ENCODE data around the gene FGF3.

The FGF3 gene

DNA sequence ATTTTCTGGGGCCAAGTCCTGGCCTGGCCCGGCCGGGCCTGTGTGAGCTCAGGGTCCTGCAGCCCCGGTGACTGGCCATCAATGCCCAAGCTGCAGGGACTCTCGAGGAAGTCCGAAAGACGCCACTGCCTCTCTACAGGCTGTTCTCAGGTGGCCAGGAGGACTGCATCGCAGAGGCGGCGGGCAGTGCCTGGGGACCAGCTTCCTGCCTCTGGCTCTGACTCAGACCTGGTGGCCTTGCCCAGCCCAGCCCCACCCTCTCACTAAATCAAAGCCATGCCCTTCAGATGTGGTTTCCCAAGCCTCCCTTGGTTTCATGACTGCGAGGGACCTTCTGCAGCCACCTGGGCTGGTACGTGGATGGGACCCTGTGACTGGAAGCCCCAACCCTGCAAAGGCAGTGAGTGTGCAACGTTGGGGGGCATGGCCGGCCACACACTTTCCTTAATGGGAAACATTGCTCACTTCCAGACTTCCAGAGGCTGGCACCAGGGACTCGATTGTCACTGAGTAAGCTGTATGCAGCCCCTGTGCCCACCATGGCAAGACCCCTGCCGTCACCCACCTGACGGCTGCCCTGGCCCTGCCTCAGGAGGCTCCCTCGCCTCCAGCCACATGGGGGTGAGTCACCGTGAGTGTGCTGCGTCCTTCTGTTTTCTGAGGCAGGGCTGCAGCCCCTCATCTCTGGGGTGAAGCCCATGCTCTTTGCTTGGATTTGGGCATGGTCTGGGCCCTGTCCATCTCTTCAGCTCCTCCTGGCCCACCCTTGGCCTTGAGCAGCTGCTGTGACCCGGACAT lies 6.0 kb upstream of the FGF3 start:
- DNase-seq (ENCODE audit: low spot score) = peak; percentile 91
- FAIRE-seq = peak; percentile 83

DNA sequence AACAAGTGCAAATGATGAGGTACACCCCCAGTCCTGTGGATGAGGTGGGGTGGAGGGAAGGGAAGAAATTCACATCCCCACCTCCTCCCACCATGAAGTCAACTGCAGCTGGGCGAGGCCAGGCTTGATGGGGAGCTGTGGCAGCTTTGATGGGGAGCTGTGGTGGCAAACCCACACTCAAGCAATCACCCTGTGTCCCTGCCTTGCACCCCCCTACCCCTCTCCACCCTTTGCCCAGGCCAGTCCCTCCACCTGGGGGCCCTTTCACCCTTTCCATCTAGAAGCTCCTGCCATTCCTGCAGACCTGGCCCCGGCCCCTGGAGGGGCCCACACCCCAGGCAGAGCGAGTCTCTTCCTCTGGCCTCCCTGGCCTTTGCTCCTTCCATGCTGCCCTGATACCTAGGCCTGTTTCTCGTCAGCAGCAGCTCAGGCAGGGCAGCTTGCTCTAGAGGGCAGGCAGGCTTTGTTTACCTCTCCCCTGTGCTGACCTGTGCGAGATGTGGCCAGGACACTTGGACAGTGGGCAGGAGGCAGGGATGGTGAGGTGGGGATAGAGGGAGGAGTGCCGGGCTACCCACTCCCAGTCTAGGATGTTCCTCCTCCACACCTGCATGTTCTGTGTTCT lies 4.5 kb upstream of the FGF3 start:
- FAIRE-seq (no peak), DNase-seq (ENCODE audit: low spot score) (no peak)

DNA sequence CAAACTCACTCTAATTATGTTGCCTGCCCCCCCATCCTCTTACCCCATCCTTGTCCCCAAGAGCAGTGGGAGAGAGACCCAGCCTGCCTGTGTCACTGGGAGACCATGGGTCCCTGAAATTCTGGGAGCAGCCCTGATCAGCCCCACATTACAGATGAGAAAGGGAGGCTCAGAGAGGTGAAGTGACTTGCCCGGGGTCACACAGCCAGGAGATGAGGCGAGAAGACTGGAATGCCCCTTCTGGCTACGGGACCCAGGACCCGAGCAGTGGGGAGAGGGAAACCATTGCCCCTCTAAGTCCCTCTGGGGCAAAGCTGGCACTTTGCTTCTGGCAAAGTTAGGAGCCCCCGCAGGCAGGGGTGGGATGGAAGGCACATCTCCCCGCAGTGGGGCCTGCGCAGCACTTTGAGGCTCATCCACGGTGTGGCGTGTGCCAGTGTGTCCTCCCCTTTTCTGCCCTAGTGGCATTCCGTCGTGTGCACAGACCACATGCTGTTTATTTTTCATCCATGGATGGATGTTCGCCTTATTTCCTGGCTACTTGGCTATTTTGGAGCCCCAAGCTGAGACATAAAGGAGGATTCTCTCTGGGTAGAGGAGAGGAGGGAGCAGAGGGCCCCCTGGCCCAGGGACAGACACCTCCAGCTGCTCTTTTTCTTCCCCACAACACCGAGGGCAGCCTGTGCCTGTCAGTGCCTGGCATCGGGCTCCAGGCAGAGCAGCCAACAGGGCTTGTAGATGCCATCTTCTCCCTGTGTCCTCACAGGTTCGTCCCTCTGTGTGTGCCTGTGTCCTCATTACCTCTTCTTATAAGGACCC lies 3.7 kb upstream of the FGF3 start:
- FAIRE-seq = peak; percentile 23
- no peak for DNase-seq (ENCODE audit: low spot score)

DNA sequence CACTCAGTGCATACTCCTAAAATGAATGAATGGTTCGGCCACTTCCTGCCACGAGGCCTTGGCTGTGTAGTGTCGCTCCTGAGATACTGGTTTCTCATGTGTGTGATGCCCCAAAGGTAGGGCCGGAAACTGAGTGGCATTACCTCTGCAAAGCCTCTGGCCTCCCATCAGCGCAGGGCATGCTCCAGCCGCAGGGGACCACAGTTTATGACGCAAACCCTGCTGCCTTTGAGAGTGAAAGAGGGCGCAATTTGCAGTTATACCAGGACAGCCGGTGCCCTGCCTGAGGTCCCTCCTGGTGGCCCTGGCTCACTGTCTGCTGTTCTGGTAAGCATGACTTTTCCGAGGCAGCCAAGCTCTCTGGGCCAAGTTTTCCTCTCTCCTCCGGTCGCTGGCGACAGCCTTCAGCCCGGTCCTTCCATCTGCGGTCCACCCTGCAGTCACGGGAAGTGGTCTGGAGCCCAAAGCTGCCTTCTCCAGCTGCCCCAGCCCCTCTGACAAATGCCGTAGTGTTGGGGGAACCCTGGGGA lies 2.4 kb upstream of the FGF3 start:
- FAIRE-seq = no peak
- DNase-seq (ENCODE audit: low spot score) = no peak

DNA sequence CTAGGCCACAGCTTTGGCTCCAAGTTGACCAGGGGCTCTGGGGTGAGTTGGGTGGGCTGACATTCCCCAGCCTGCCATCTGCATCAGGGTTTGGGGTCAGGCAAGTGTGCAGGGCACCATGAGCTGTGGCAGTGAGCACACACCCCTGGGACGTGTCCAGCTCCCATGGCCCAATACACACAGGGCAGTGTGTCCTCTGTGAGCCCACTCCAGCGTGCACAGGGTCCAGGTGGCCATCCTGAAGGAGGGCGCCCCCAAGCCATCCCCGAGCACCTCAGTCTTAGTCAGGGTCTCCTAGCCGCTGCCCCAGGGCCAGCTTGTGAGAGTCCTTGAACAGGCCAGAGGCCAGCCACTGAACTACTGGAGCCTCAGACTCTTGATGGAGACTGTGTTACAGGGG lies 1.2 kb upstream of the FGF3 start:
- no peak for FAIRE-seq
- DNase-seq (ENCODE audit: low spot score) = no peak

DNA sequence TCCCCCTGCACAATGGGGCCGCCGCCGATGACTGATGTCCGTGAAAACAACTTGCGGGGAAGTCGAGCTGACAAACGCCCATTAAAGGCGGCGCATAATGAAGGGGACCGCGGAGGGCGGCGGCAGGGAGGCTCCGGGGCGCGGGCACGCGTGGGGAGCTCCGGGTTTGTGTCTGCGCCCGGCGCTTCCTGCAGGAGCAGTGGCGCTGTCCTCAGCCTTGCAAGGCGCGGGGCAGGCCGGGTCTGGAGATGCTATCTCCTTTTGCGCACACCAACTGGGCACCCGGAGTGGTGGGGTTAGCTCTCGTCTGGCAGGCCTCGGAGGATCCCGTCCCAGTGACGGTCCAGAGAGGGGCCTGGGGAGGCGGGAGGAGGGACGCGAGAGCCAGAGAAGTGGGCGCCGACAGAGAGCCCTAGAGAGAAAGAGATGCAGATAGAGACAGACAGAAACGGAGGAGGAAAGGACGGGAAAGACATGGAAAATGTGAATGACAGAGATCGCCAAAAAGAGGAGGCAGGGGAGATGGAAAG lies 390 bp upstream of the FGF3 start:
- DNase-seq (ENCODE audit: low spot score) = no peak
- no peak for FAIRE-seq

DNA sequence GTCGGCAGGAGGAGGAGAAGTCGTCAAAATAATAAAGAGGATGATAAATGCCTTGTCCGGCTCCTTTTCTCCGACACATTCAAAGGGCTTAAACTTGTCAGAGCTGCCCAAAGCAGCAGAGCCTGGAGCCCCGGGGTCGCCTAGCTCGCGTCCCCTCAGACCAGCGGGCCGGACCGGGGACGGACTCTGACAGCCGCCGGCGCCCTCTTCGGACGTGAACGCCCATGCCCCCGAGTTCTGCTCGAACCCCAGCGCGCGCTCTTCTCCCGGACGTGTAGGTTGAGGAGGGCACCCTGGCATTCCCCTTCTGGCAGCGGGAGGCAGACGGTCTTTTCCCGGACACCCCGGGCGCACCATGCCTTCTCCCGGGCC lies 999 bp downstream of the FGF3 start:
- FAIRE-seq = no peak

DNA sequence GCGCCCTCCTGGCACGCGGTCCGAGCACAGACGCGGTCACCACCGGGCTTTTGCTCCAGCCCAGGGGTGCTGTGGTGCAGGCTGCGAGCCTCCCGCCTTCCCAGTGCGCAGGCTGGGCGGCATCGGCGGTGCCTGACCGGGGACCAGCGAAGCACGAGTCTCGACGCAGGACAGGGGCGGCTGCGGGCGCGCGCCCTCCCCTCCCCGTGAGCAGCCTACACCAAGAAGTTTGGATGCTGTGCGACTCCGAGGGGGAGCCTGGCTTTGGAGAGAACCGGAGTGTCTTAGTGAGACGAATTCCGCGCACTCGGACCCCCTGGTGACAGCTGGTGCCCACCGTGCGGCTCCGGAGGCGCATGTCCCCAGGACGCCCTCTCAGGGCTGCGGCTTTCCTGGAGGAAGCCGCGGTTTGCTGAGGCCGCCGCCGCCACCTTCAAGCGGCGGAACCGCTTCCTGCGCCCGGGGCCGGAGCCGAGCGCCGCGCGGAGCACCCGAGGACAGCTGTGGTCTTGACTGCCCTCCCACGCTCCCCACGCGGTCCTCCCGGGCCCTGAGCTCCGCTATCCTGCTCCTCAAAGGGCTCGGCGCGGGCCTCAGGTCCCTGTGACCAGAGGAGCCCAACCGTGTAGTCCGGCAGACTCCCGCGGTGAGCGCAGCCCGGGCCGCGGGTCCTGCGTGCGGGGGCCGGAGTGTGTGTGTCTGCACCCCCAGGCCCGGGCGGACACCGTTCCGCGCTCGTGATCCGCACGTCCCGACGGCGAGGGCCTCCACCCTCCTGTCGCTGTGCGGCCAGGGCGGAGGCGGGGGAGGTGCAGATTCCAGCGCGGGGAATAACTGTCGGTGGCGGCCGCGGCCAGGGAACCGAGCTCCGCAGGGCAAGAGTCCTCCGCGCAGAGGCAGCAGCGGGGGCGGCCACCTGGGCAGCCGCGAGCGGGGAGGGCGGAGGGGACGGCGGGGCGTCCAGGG lies 1.7 kb downstream of the FGF3 start:
- peak; percentile 51 for DNase-seq (ENCODE audit: low spot score)

More for the DNA sequence above, 999 bp downstream of the FGF3 start:
- peak; percentile 30 for DNase-seq (ENCODE audit: low spot score)

DNA sequence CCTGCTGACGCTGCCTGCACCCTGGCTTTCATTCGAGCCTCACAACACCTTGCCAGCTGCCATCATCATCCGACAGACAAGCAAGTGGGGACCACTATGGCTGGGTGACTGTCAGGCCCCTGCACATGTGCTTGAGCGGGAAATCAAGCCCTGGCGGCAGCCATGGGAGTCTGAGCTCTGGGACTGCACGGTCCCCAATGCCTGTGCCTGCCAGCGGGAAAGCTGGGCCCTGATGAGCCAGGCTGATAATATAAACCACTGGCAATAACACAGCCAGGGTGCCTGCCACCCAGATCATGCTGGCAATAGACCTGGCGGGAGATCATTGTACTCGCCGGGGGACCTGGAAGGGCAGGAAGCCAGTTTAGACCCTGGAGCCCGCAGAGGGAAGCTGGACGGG lies 2.5 kb downstream of the FGF3 start:
- no peak for DNase-seq (ENCODE audit: low spot score)
- no peak for FAIRE-seq

More for the DNA sequence above, 1.7 kb downstream of the FGF3 start:
- no peak for FAIRE-seq

DNA sequence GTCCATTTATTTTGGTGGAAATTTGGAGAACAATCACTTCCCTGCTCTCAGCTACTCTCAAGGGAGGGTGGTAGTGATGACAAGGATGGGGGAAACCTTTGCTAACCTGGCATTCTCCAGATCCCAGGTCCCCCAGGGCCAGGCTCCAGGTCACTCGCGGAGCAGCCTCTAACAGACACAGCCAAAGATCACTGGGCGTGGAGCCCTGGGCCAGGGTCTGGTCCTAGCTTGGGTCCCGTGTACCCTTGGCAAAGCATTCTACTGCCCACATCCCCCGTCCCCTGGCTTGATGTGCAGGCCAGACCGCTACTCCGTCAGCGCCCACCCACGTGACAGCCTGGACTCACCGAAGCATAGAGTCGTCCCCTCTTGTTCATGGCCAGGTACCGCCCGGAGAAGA lies 3.2 kb downstream of the FGF3 start:
- FAIRE-seq (no peak), DNase-seq (ENCODE audit: low spot score) (no peak)

DNA sequence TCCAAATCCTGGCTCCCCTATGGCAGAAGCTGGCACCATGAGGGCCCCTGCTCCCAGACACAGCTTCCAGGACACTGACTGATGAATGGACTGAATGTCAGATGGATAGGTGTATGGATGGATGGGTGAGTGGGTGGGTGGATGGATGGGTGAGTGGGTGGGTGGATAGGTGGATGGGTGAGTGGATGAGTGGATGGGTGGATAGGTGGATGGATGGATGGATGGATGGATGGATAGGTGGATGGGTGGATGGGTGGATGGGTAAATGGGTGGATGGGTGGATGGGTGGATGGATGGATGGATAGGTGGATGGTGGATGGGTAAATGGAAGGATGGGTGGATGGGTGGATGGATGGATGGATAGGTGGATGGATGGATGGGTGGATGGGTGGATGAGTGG lies 4.3 kb downstream of the FGF3 start:
- DNase-seq (ENCODE audit: low spot score) (no peak), FAIRE-seq (peak; percentile 90)

DNA sequence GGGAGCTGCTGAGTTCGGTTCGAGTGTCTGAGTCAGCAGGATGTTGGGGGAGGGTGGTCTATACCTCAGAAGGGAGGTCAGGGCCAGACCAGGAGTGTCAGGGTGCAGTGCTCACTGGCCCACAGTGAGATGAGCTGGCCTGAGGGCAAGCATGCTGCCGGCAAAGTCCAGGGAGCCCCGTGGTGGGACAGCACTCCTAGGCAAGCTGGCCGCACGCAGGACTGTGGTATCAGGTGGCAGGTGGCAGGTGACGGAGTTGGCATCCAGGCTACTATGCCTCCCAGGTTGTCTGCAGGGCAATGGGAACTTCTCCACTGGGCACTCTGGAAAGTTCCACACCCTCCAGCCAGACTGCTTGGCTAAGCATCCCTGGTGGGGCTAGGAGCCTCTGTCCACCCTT lies 4.8 kb downstream of the FGF3 start:
- FAIRE-seq = no peak
- DNase-seq (ENCODE audit: low spot score) = no peak

DNA sequence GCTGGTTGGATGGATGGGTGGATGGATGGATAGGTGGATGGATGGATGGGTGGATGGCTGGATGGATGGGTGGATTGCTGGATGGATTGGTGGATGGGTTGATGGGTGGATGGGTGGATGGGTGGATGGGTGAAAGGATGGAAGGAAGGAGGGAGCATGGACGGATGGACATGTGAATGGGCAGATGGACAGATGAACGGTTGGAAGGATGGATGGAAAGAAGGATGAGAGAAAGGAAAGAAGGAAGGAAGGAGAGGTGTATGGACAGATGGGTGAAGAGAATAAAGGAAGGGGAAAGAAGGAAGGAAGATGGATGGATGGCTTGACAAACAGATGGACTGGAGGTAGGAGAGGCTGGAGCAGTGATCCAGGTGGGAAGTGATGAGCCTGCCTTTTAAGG lies 5.4 kb downstream of the FGF3 start:
- FAIRE-seq = peak; percentile 13

DNA sequence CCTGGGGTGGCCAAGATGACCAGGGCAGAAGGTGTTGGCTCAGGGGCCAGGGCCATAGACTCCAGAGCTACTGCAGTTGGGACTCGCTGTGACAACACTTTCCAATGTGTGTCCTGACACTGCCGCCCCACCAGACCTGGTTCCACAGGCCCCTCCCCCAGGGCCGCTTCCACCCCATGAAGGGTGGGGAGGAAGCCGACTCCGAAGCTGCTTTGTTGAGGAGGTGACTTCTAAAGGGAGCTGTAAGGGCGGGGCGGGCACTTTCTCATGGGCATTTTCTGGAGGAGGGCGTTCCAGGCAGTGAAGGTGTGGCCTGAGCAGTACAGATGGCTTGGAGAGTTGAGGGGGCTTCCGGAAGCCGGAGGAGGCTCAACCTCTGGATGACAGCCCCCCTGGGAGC lies 6.3 kb downstream of the FGF3 start:
- FAIRE-seq (no peak), DNase-seq (ENCODE audit: low spot score) (no peak)

More for the DNA sequence above, 5.4 kb downstream of the FGF3 start:
- DNase-seq (ENCODE audit: low spot score) = no peak

DNA sequence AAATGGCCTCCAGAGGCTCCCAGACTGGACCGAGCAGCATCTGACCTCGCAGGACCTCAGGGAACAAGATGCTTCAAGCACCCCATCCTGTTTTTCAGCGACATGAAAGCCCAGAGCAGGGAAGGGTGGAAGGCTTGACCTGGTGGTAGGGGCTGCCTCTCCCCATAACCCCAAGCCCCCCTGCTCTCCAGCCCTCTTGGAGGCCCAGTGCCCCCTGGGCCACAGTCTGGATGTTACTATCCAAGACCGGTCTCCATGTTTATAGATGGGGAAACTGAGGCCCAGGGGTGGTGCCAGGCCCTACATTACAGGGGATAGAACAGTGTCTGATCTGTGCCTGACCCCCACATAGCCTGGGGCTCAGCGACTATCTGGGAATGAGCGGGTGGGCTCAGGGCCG lies 7.0 kb downstream of the FGF3 start:
- FAIRE-seq = no peak
- no peak for DNase-seq (ENCODE audit: low spot score)

DNA sequence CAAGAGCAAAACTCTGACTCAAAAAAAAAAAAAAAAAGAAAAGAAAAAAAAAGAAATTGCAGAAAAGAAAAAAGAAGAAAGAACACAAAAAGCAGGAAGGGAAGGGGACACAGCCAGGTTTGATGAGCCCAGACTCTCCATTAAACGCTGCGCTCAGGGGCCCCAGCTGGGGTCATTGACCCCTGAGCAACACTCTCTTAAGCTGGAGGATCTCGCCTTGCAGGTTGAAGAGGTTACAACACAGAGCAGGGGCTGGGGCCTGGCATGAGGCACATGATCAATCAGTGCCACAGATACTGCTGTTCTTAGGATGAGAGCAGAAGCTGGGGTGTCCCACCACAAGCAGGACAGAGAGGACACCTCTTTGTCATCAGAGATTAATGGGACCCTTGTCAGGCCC lies 7.8 kb downstream of the FGF3 start:
- FAIRE-seq = no peak
- DNase-seq (ENCODE audit: low spot score) = no peak

DNA sequence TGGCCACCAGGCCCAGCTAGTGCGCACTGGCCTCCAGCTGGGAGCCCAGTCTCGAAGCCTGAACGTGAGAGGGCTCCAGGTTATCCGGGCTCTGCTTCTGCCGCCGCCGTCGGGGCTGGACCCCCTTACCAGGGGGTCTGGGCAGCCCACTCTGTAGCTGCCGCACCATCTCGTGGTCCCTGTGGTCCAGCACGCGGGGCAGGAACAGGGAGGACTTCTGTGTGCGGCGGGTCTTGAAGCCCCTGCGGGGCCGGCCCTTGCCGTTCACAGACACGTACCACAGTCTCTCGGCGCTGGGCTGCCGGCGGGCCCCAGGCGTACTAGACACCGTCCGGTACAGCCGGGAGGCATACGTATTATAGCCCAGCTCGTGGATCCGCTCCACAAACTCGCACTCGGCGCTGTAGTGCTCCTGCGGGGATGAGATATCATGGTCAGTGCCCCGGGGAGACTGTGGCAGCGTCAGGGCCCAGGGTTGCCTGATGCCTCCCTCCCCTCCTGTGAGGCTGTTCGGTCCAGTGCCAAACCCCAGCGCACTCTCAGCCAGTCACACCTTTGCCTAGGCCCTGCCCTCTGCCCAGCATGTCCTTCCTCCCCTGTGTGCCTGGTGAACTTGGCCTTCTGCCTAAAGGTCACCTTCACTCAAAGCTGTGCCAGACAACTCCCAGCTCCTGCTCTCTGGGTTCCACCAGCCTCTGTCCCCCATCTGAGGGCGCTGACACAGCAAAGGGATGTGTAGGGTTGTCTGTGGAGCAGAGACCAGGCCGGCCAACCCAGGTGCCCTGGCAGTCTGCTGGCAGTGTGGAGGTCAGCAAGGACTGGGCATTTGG lies 8.7 kb downstream of the FGF3 start:
- DNase-seq (ENCODE audit: low spot score) (no peak), FAIRE-seq (no peak)

DNA sequence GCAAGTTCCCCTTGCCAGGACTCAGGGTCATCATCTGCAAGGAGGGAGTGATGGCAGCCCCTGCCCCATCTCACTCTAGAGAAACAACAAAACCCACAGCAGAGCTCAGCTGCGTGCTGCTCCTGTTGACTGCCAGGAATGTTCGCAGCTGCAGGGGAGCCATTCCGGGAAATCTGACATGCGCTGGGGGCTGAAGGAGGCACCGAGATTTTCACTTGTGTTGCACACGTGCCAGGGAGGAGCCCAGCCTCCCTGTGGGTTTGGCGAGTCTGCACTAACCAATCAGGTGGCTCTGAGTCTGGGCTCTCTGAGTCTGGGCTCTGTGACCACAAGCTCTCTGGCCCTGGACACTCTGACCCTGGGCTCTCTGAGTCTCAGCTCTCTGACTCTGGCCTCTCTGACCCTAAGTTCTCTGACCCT lies 10.5 kb downstream of the FGF3 start:
- no peak for DNase-seq (ENCODE audit: low spot score)
- no peak for FAIRE-seq

DNA sequence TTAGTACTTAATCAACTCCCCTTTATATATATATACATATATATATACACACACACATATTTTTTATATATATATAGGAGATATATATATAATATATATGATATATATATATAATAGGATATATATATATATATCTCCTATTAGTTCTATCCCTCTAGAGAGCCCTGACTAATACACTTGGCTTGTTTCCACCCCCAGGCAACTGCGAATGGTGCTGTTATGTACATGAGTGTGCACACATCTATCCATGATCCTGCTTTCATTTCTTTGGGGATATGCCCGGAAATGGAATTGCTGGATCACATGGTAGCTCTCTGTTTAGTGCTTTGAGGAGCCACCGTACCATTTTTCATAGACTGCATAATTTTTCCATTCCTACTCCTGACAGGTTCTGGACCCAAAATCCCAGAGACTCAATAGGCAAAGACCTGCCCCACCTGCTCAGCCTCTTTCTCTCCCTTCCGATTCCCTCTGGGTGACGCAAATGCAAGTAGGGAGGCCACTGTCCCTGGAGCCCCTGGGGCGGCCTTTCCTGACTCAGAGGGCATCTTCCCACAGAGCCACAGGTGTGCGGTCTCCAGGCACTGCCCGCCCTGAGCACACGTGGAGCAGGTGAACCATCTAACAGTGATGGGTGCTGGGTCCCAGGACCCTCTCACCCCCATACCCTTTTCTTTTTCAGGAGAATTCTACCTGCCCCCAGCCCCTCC lies 12.0 kb downstream of the FGF3 start:
- FAIRE-seq (no peak), DNase-seq (ENCODE audit: low spot score) (no peak)
